HG02870 (cell line): Measurements from ENCODE around the gene HK2.
"Not testable (repeated sequence)": the region's sequence is repeated elsewhere in the genome, so short reads cannot be mapped to it uniquely, and the experiment has no call there.

ENCODE experiments used
- ATAC-seq: cut with Tn5 transposase; IDR thresholded peaks from one replicate; pipeline ENCODE4 v1.9.1; 2021; ENCODE audit warnings: mild to moderate bottlenecking, moderate library complexity; ENCODE audit not compliant: unreplicated experiment

Gene HK2

DNA sequence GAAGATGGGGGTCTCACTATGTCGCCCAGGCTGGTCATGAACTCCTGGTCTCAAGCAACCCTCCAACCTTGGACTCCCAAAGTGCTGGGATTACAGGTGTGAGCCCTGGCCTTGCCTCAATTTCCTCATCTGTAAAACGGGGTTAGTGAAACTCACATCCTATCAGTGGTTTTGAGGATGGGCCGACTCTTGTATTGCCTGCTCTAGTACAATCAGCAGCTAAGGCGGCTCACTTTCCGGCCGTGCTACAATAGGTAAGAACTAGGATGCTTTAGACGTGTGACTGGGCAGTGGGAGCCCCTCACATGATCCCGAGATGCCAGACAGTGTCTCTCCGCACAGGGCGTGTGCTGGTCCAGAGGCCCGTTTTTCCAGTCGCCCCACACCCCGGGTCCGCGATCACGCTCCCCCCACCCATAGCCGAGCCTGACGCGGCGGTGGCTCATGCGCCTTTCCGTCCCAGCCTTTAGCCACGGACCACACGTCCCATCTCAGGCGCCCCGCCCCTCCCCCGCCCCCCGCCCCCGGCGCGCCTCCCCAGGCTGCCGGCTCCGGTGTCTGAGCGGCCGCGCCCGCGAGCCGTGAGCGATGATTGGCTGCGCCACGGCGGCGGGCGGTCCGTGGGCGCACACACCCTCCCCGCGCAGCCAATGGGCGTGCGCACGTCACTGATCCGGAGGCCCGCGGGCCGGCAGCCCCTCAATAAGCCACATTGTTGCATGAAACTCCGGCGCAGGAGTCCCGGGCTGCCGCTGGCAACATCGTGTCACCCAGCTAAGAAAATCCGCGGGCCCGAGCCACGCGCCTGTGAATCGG lies at the start of gene HK2:
HK2 (plus strand) TSS at position 710 of the 816 bp plus-strand sequence. CDS start 454 bp downstream, outside the sequence.
- ATAC-seq, result peak; percentile 71

DNA sequence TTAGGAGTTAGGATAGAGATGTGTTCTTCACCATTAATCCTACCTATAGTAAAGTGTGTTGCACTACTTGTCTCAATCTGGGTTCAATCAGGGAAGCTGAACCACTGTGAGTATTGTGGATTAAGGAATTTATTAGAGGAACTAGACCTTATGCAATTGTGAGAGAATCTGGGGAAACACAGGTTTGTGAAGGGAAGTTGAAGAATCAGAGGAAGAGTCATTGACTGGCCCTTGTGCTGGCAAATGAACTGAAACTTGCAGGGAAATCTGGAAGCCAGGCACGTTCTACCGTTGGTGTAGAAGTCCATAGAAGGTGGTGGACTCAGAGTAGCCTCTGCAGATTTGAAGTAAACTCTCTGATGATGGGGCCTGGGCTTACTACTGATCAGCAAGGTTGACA lies 44.7 kb upstream of the HK2 start:
- no peak for ATAC-seq

DNA sequence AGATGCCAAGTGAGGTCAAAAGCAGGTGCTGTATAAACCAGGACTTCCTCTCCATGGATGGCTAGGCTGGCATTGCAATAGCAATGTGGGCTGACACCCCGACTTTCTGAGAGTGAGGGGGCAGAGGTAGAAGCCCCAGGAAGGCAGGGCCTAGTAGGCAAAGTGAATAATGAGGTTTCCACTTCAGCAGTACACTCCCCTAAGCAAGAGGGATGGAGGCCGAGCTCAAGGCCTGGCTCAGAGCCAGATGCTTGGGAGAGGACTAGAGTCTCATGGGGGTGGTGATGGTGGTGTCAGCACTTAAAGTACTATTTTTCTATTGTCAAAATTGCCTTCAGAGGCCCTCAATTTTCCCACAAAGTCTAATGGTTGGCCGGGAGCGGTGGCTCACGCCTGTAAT lies 41.6 kb upstream of the HK2 start:
- no peak for ATAC-seq

DNA sequence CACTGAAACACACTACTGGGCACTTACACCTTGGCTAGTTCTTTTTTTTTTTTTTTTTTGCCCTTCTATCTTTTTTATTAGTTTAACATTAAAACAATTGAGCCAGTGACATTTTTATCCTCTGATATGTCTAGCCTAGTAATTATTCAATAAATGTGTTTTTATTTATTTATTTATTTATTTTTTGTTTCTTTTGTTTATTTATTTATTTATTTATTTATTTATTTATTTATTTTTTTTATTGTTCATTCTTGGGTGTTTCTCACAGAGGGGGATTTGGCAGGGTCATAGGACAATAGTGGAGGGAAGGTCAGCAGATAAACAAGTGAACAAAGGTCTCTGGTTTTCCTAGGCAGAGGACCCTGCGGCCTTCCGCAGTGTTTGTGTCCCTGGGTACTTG lies 39.0 kb upstream of the HK2 start:
- ATAC-seq, result not testable (repeated sequence)

DNA sequence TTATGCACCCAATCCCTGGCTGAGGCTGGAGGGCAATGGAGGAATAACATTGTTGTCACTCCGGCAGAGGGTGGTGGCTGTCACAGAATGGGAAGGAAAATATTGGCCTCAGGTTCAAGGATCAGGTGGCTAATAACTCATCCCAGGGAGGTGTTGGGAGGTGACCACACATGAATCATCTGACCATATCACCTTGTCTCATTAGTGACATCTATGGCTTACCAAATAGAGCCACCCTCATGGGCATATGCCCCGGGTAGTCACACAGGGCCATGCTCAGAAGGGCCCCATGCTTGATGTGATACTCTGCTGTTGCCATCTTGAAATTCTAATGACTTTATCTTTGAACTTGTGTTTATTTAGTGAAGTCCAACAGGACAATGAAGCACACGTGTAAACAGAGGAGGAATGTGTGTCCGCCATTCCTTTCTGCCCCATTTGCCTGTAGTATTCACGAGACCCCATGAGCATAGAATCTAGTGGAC lies 27.5 kb upstream of the HK2 start:
- ATAC-seq, result no peak

DNA sequence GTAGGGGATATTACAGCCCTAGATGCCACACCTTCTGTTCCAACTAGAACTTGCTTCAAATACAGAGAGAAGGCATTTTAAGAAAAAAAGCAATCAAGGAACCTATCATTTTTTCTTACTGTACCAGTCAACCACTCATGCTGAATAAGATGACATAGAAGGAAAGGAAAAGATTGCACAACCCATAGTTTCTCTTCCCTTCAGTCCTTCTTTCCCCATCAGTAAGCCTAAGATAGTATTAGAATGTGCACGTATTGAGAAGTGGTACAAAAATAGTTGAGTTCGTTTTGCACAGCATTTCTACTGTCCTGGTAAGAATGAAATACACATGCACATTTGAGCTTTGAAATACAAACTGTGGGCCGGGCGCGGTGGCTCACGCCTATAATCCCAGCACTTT lies 27.0 kb upstream of the HK2 start:
- ATAC-seq, result no peak

DNA sequence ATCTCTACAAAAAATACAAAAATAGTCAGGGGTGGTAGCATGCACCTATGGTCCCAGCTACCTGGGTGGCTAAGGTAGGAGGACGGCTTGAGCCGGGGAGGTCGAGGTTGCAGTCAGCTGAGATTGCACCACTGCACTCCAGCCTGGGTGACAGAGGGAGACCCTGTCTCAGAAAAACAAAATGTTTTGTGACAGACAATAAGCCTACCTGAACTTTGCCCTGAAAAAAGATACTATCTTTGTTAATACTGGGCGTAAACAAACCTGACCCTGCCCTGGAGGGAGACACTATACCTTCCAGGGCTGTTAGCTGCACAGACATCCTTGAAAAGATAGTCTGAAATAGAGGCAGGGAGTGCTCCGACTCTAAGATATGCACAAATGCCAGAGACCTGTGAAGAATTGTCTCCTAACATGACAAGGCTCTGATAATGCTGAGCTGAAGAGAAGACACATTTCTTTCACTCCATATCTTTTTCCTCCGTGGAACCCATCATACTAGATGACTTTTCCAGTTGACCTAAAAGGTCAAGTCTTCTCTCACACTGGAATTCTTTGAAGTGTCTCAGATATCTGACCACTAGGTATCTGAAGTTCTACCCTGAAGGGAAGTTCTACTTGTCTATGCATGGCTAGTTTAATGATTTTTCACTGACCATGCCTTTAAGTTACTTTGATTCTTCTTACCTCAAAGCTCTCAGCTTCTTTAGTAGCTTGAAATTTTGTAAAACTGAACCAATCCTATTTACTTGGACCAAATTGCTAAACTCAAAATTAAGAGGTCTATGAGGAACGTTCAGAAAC lies 20.9 kb upstream of the HK2 start:
- no peak for ATAC-seq

DNA sequence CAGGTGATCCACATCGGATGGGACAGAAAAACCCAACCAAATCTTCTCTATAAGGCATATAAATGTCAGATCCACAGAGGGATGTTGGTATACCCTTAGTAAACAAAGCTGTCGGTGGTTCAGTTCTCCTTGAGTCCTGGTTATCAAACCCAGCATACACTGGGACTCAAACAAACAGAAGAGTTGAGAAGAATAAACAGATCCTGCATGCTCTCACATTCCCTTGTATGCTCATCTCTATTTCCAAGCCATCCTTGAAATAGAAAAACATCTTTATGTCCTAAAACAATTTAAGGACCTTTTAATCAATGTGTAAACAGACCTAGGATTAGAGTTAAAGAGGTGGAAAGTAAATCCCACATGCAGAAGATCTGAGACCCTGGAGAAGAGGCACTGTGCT lies 19.8 kb upstream of the HK2 start:
- ATAC-seq, result no peak

DNA sequence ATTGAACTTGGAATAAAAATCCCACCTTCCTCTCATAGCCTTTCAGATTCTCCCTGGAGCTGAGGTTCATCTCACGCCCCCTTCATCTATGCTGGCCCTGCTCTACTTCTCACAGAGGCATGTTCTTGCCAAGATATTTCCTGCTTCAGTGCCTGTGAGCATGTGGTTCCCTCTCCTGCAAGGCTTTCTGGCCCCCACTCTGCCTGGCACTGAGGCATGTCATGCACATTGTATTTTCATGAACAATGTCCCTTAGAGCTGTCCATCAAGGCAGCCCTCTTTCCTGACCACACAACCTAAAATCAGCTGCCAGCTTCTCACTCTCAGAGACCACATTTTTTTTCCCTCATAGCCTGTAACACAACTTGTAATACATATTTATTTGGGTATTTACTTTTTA lies 18.0 kb upstream of the HK2 start:
- ATAC-seq, result no peak

DNA sequence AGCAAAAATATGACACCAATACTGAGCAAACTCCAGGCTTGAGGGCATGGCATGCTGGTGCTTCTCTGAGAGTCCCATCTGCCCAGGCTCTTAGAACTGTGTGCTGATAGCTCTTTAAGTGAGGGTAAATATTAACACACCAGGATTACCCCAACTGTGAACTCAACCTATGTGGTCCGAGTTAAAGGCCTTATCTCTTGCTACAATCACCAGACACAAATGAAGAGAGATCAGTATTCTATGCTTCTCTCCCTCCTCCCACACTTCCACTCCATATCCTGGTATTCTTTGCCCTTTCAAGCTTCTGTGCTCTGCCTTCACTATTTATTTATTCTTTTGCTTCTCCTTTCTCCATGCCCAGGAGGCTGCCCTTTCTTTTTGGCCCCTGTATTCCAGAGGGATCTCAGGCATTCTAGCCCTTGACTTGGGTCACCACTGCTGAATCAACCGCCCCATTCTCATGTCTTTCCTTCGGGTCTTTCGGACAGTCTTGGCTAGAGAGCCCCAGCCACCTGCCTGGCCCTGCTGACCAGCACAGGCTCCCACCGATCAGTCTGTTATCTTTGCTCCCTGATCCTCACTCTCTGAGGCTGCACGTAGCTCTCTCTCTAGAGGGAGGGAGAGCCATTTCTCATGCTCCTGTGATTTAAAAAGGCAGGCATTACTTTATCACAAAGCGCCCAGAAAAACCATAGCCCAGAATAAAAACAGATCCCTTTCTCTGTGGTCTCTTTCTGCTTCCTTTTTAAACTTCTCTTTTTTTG lies 17.2 kb upstream of the HK2 start:
- ATAC-seq, result no peak

DNA sequence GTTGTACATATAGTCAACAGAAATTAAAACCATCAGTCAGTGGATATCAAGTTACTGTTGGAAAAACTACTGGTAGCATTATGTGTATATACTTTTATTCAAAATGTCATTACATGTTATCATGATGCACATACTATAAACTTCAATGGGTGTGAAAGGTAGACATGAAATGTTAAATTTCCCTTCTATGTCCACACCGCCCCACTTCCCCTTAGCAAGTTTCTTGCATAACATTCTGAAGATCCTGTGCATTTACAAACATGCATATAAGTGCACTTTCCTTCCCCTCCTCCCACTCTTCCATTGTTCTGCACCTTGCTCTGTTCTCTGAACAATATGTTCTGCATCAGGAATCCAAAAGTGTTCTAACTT lies 16.6 kb upstream of the HK2 start:
- no peak for ATAC-seq

DNA sequence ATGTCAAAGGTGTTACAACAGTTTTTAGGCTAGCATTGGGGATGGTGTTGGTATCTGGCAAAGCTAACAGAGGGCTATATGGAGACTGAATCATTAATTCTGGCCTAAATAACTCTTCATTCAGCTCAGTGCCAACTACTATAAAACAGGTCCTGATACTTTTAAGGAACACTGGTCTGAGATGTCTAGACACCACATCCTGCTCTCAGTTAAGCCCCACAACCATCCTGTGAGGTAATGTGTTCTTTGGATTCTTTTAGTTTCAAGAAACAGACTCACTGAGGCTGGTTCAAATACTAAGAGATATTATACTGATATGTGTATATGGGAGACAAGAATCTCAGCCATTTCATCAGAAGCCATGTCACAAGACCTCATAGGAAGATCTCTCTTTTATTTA lies 14.2 kb upstream of the HK2 start:
- ATAC-seq, result no peak

DNA sequence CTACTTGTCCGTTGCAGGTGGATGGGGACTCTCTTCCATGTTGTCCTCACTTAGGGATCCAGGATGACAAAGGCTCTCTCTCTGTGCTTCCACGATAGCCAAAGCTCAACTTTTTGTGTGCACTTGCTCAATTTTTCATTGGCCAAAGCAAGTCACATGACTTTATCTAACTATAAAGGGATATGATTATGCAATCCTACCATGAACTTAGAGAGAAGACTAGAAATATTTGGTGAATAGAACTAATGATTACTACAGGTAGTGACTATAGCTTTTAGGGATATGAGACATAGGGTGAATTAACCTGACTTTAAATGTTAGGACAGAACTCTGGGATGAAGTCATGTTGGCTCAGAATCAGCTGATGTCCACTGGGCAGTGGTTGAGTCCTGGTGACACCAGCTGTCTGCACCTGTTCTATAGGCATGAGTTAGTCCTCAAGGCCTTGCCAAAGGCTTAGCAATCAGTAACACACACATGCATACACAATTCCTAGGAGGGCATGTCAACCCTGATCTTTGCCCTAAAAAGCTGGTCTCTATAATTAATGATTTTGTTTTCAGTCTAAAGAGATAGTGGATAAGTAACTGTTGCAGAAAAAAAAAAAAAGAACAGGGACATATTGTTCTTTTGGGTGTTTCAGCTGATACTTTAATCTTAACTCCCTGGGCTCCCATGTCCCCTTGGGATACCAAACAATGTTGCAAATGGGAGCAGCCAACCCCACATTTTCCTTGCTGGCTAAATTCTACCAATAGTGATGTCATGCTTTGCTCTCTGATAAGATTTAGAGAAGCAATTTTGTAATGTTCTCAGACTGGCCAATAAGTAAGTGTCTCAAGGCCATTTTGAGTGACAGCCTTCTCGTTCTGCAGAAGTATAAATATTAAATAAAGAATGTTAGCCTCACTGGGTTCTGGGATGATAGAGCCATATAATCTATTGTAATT lies 12.5 kb upstream of the HK2 start:
- no peak for ATAC-seq

DNA sequence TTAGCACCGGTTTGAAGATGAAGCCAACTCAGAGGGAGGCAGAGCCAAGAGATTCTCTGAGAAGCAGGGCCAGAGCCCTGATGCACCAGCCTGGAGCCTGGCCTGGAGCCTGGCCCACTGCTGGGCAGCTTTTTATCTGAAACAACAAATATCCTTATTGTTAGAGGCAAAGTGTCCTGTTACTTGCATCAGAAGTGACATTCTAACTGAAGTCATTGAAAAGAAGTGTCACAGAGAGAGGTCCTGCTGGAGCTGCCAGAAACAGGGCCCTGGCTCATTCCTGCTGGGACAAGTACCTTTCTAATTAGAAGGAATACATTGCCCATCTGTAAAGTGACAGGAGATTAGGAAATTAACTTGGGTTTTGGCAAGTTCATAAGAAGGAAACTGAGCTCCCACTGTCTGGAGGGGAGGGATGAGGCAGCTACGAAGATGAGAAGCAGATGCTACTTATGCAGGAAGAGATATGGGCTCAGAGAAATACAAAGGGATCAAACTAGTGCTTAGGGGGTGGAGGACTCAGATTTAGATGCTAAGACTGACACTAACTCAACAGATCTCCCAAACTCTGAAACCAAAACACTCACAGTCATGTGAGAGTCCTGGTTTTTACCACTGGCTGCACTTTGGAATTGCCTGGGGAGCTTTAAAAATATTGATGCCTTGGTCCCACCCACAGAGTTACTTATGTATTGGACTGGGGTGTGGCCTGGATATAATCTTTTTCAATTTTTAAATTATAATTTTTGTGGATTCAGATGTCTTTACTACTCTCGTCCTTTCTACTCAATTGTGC lies 11.0 kb upstream of the HK2 start:
- ATAC-seq, result no peak

DNA sequence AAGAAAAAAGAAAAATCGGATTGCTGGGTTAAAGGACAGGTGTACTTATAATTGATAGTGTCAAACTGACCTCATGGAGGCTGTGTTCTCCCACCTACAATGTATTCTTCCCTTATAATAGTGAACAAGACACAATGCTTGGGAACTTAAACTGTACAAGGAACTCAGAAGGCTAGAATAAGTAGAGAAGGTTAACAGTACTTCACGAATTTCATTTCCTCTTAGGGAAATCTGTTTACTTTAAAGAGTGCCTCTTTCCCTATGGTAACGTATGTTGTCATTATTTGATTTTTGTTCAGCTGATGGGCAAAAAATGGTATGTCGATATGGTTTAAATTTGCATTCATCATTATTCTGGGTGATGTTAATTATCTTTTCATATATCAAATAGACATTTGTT lies 9.2 kb upstream of the HK2 start:
- no peak for ATAC-seq

DNA sequence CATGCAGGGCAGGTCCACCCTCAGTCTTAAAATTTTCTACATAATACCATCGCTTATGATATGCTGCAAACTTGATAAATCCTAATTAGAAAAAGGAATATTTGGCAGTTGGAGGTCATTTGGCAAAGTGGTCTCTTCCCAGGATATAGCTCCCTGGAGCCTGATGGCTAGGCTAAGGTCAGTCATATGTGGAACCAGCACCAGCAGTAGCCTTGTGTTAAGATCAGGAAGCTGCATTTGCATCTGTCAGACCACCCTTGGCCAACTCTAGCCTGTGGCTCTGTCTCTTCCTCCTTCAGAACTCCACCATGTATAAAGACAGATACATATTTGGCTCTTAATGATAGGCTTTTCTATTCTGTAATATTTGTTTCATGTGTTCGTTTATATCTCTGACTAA lies 5.4 kb upstream of the HK2 start:
- ATAC-seq, result no peak

DNA sequence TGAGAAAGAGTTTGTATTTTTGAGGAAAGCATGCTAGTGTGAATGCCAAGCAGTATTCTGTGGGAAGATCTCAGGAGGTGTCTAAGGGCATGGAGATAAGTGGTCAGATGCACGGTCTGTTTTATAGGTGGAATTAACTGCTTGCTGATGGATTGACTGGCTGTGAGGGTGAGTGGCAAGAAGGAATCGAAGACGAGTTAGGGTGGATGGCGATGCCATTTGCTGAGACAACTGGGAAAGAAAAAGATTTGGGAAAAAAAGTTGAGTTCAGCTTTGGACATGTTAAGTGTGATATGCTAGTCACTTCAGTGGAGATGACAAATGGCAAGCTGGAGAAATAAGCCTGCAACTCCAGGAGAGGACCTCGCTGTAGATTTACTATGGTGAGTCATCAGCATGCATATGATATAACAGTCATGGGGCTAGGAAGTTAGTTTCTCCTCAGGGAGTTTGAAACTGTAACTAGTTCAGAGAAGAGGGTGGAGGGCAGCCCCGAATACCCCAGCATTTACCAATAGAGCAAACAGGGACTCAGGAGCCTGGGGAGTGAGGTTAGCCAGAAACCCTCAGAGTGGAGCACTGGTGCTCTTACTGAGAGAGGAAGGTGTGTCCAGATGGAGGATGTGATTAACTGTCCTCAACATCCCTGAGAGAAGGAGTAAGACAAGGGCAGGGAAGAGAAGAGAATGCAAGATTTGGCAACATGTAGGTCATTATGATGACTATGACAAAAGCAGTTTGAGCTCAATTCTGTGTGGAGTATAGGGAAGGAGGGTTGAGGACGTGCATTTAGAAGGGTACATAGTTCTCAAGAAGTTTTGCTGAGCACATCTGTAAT lies 2.0 kb upstream of the HK2 start:
- ATAC-seq, result no peak

DNA sequence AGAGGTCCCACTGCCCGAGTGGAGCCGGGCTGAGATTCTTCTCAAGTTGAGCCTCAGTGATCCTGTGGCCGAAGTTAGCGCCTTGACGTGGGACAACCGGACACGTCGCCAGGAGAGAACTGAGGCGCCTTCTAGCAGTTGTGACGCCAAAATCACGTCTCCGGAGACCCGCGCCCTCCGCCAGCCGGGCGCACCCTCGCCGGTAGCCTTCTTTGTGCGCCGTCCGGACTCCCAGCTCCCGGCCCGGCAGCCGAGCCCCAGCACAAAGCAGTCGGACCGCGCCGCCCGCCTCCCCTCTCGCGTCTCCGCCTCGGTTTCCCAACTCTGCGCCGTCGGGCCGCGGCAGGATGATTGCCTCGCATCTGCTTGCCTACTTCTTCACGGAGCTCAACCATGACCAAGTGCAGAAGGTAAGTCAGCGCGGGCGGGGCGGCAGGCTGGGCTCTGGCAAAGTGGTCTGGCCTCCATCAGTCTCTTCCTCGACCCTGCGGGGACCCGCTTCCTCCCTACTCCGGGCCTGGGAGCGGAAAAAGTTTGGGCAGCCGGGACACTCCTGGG lies 386 bp downstream of the HK2 start:
- ATAC-seq, result peak; percentile 6
